ENCODE data around the gene SCYGR2. TPM values are rescaled to one million over a fixed set of nuclear protein-coding genes. Genes with fewer than 3 reads are reported as not detected.
A peak's percentile ranks its signal among the peaks of the same experiment; 100 is the strongest.

The SCYGR2 gene
- total and polyA plus RNA-seq, 10 donors: not detected

DNA sequence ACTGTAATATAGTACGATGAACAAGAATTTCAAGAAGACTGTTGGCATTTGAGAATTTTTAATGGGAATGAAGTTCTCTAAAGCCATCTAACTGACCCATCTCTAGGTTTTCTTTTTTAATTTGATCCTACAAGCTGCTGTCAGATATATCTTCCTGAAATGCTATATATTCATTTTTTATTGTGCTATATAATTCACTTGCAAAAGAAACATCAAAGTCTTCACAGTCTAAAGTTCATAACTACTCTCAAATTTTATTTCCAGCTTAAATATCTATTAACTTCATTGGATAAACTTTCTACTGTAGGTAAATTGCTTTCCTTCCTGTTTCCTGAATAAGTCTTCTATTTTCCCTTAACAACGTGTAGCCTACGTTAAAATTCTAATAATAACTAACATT lies 3.7 kb downstream of the SCYGR2 start:
- H3K4me1 ChIP-seq: no peaks in the 10 kb centered on the region
- intact Hi-C loops (cut with DNase I; ENCODE audit: low total_unique reads): no loop called here
- no peaks in the 10 kb centered on the region for H3K9me3 ChIP-seq
- 53 to 73% (median 61%) methylated on average over 3 of the region's 3 CpGs for whole genome bisulfite sequencing, 5 donors
- no peaks in the 10 kb centered on the region for H3K36me3 ChIP-seq
- no peak overlapping the region for H3K27ac ChIP-seq
- no peak for TF ChIP-seq POLR2A (IDR thresholded peaks at IDR 0.05)
- DNase-seq: no peak
- H3K4me3 ChIP-seq: no peak overlapping the region
- H3K27me3 ChIP-seq (replicated peaks in 1 of 7): peaks cover 0 to 16% (median 0%) of the 10 kb centered on the region in 7 donors

DNA sequence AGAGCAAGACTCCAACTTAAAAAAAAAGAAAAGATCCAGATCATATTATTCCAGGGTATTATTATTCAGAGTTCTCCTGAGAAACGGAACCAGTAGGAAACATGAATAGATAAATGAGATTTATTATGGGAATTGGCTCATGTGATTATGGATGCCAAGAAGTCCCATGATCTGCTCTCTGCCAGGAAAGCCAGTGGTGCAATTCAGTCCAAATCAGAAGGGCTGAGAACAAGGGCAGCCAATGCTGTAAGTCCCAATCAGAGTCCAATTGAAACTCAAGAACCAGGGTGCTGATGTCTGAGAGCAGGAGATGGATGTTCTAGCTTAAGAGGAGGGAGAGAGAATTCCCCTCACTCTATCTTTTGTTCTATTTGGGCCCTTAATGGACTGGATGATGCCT lies 7.8 kb downstream of the SCYGR2 start:
- peaks cover 0 to 22% (median 8%) of the 10 kb centered on the region in 6 donors for H3K4me1 ChIP-seq
- H3K4me3 ChIP-seq: no peak overlapping the region
- 76 to 89% (median 87%) methylated on average over 1 of the region's 1 CpG for WGBS, 5 donors
- DNase-seq: no peak
- intact Hi-C loops (cut with DNase I; ENCODE audit: low total_unique reads): no loop called here
- H3K27me3 ChIP-seq (replicated peaks in 1 of 7): peaks cover 0 to 16% (median 0%) of the 10 kb centered on the region in 7 donors
- TF ChIP-seq, protein P1, sequence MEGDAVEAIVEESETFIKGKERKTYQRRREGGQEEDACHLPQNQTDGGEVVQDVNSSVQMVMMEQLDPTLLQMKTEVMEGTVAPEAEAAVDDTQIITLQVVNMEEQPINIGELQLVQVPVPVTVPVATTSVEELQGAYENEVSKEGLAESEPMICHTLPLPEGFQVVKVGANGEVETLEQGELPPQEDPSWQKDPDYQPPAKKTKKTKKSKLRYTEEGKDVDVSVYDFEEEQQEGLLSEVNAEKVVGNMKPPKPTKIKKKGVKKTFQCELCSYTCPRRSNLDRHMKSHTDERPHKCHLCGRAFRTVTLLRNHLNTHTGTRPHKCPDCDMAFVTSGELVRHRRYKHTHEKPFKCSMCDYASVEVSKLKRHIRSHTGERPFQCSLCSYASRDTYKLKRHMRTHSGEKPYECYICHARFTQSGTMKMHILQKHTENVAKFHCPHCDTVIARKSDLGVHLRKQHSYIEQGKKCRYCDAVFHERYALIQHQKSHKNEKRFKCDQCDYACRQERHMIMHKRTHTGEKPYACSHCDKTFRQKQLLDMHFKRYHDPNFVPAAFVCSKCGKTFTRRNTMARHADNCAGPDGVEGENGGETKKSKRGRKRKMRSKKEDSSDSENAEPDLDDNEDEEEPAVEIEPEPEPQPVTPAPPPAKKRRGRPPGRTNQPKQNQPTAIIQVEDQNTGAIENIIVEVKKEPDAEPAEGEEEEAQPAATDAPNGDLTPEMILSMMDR (IDR thresholded peaks at IDR 0.05 in 8 of 11, conservative IDR thresholded peaks at IDR 0.05 in 3 of 11): no peak
- H3K27ac ChIP-seq: no peak overlapping the region
- no peaks in the 10 kb centered on the region for H3K36me3 ChIP-seq
- H3K9me3 ChIP-seq: no peaks in the 10 kb centered on the region

DNA sequence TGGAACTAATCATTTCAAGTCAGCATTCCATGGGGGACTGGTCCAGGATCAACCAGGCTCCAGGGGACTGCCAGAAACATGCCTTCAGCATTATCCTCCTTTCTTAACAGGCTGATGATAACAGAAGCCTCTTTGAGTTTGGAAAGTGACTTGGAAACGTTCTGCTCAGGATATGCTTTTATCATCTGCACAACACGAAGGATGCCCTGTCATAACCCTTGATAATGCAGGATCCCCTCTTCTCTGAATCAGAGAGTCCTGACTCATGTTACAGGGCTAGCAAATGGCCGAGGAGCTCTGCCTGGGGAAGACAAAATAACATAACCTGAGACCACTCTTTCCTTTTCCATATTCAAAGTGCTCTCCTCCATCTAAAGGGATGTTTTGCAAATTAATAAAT lies 9.2 kb downstream of the SCYGR2 start:
- peaks cover 0 to 28% (median 0%) of the 10 kb centered on the region in 7 donors for H3K27me3 ChIP-seq (replicated peaks in 1 of 7)
- 34 to 58% (median 45%) methylated on average over 3 of the region's 3 CpGs for WGBS, 5 donors
- no peak for DNase-seq
- no peaks in the 10 kb centered on the region for H3K36me3 ChIP-seq
- H3K4me1 ChIP-seq: peaks cover 0 to 22% (median 8%) of the 10 kb centered on the region in 6 donors
- no peak for TF ChIP-seq POLR2A (IDR thresholded peaks at IDR 0.05)
- TF ChIP-seq POLR2AphosphoS5 (IDR thresholded peaks at IDR 0.05): no peak
- TF ChIP-seq, protein P1 (IDR thresholded peaks at IDR 0.05 in 8 of 11, conservative IDR thresholded peaks at IDR 0.05 in 3 of 11): no peak
- no peaks in the 10 kb centered on the region for H3K9me3 ChIP-seq
- no peak overlapping the region for H3K4me3 ChIP-seq
- intact Hi-C loops (cut with DNase I; ENCODE audit: low total_unique reads): no loop called here
- H3K27ac ChIP-seq: no peak overlapping the region

DNA sequence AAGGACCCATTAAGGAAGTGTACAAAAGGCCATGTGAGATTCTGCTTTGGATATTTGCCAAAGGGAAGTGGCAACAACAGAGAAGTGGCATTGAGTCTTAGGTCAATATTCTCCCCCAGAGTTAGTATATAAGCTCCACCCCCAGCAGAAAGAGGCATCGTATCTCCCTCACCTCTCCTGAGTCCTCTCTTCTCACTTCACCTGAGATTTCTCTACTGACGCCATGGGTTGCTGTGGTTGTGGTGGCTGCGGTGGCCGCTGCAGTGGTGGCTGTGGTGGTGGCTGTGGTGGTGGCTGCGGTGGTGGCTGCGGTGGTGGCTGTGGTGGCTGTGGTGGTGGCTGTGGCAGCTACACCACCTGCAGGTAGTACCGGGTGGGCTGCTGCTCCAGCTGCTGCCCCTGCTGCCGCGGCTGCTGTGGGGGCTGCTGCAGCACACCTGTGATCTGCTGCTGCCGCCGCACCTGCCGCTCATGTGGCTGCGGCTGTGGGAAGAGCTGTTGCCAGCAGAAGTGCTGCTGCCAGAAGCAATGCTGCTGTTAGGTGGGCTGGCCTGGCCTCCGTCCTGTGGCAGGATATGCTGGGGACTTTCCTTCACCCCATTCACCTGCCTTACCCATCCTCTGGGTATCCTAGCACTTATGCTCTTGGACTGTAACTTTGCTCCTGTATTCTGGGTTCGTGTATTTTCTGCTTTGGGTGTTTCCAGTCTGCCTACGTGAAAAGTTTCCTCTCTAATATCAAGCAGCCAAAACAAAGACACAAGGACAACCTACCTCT lies 10.1 kb downstream of the SCYGR2 start:
- peaks cover 0 to 33% (median 0%) of the 10 kb centered on the region in 7 donors for H3K27me3 ChIP-seq (replicated peaks in 1 of 7)
- TF ChIP-seq POLR2A (IDR thresholded peaks at IDR 0.05) (no peak), POLR2AphosphoS5 (IDR thresholded peaks at IDR 0.05) (peak in 1 of 3 donors; percentile 44)
- intact Hi-C loops (cut with DNase I; ENCODE audit: low total_unique reads): no loop called here
- H3K36me3 ChIP-seq: no peaks in the 10 kb centered on the region
- H3K27ac ChIP-seq: no peak overlapping the region
- WGBS, 5 donors: 17 to 51% (median 40%) methylated on average over 10 to 16 of the region's 16 CpGs
- H3K9me3 ChIP-seq: no peaks in the 10 kb centered on the region
- DNase-seq: peak; percentile 77
- H3K4me1 ChIP-seq: peaks cover 0 to 22% (median 8%) of the 10 kb centered on the region in 6 donors
- no peak overlapping the region for H3K4me3 ChIP-seq

DNA sequence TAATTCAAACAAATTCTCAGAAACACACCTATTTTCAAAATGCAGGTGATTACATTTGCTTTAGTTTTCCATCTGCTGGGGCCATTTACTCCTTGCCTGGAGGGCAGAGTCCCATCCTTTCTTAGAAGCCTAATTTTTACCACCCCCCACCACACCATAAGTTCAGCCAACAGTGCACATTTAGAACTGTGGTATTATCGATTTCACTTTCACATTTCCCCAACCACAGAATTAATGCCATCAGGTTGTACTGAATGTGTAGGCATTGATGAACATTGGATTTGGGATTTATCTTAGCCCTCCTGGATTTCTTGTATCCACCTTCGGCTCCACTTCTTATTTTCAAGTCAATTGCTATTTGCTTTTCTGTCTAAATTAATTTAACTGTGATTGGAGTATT lies 11.4 kb downstream of the SCYGR2 start:
- whole genome bisulfite sequencing, 5 donors: 68 to 77% (median 74%) methylated on average over 2 of the region's 2 CpGs
- Histone ChIP-seq H3K9me3 (no peaks in the 10 kb centered on the region), H3K4me3 (no peak overlapping the region), H3K27me3 (replicated peaks in 1 of 7) (peaks cover 0 to 33% (median 0%) of the 10 kb centered on the region in 7 donors), H3K27ac (no peak overlapping the region), H3K36me3 (no peaks in the 10 kb centered on the region), H3K4me1 (peaks cover 0 to 22% (median 8%) of the 10 kb centered on the region in 6 donors)
- TF ChIP-seq POLR2AphosphoS5 (IDR thresholded peaks at IDR 0.05): no peak
- TF ChIP-seq POLR2A (IDR thresholded peaks at IDR 0.05): no peak
- TF ChIP-seq, protein P1 (IDR thresholded peaks at IDR 0.05 in 8 of 11, conservative IDR thresholded peaks at IDR 0.05 in 3 of 11): no peak
- intact Hi-C loops (cut with DNase I; ENCODE audit: low total_unique reads): no loop called here
- no peak for DNase-seq

Measured in spleen (tissue), 11 donors.